ENCODE data around the gene OR51B5. TPM values are rescaled to one million over a fixed set of nuclear protein-coding genes. Genes with fewer than 3 reads are reported as not detected.

The OR51B5 gene
- total RNA-seq, 1 donor from 2014 or later = not detected

GRCh38 chr11:5293028-5293427 lies 50.3 kb downstream of the OR51B5 start:
- no peak for TF ChIP-seq CTCF (conservative IDR thresholded peaks at IDR 0.05)
- Mint-ChIP-seq H3K4me1 (ENCODE audit: unreplicated experiment) (no peaks in the 10 kb centered on the region), H3K27me3 (peaks cover 7% of the 10 kb centered on the region), H3K9me3 (no peaks in the 10 kb centered on the region), H3K27ac (no peak overlapping the region), H3K36me3 (no peaks in the 10 kb centered on the region), H3K4me3 (no peak overlapping the region)
- DNase-seq (ENCODE audit: extremely low spot score, unreplicated experiment) = no peak

Other genes starting within 250 kb of the OR51B5 start
- gene OR52A5, start 205.2 kb downstream of the OR51B5 start, total RNA-seq (ENCODE audit: low replicate concordance) = not detected in 2 replicates
- gene OR52A1, start 188.8 kb downstream of the OR51B5 start, total RNA-seq (ENCODE audit: low replicate concordance) = not detected in 2 replicates
- not detected in 2 replicates for gene OR51V1, start 142.8 kb downstream of the OR51B5 start, total RNA-seq (ENCODE audit: low replicate concordance)
- gene HBB, start 116.5 kb downstream of the OR51B5 start, total RNA-seq (ENCODE audit: low replicate concordance) = not detected in 2 replicates
- 0.79 TPM in 1 of 2 replicates, not detected in the other for gene HBD, start 109.0 kb downstream of the OR51B5 start, total RNA-seq (ENCODE audit: low replicate concordance)
- not detected in 2 replicates for gene HBG1, start 93.7 kb downstream of the OR51B5 start, total RNA-seq (ENCODE audit: low replicate concordance)
- gene HBG2, start 88.7 kb downstream of the OR51B5 start, total RNA-seq (ENCODE audit: low replicate concordance) = not detected in 2 replicates
- 1.3 TPM in 1 of 2 replicates, not detected in the other for gene HBE1, start 73.6 kb downstream of the OR51B5 start, total RNA-seq (ENCODE audit: low replicate concordance)
- gene OR51B4, start 41.6 kb downstream of the OR51B5 start, total RNA-seq (ENCODE audit: low replicate concordance) = not detected in 2 replicates
- gene OR51B2, start 19.2 kb downstream of the OR51B5 start, total RNA-seq (ENCODE audit: low replicate concordance) = not detected in 2 replicates
- not detected in 2 replicates for gene OR51B6, start 8.0 kb upstream of the OR51B5 start, total RNA-seq (ENCODE audit: low replicate concordance)
- not detected in 2 replicates for gene OR51M1, start 40.3 kb upstream of the OR51B5 start, total RNA-seq (ENCODE audit: low replicate concordance)
- not detected in 2 replicates for gene OR51Q1, start 78.6 kb upstream of the OR51B5 start, total RNA-seq (ENCODE audit: low replicate concordance)
- not detected in 2 replicates for gene OR51I1, start 98.0 kb upstream of the OR51B5 start, total RNA-seq (ENCODE audit: low replicate concordance)
- gene OR51I2, start 105.8 kb upstream of the OR51B5 start, total RNA-seq (ENCODE audit: low replicate concordance) = not detected in 2 replicates
- gene OR52D1, start 145.2 kb upstream of the OR51B5 start, total RNA-seq (ENCODE audit: low replicate concordance) = not detected in 2 replicates
- not detected in 2 replicates for gene UBQLN3, start 166.4 kb upstream of the OR51B5 start, total RNA-seq (ENCODE audit: low replicate concordance)
- 0.19 and 0.39 TPM in 2 replicates for gene UBQLNL, start 173.2 kb upstream of the OR51B5 start, total RNA-seq (ENCODE audit: low replicate concordance)
- gene OR52H1, start 205.0 kb upstream of the OR51B5 start, total RNA-seq (ENCODE audit: low replicate concordance) = not detected in 2 replicates
- not detected in 2 replicates for gene OR52B6, start 237.4 kb upstream of the OR51B5 start, total RNA-seq (ENCODE audit: low replicate concordance)

Measured in type B pancreatic cell (in vitro differentiated cells).